C4-2B (cell line): ENCODE results near the gene DLGAP1.
A peak's percentile ranks its signal among the peaks of the same experiment; 100 is the strongest.

Experiments used
- H3K27ac ChIP-seq: fragments of 450-650 bp; 2 replicates; pipeline ENCODE4 v1.5.1; 2017
- ZFX ChIP-seq: fragments of 450-650 bp; IDR thresholded peaks from 2 replicates; pipeline ENCODE4 v1.6.1; 2017
- TF ChIP-seq, protein P1 (sequence below): fragments of 450-650 bp; conservative IDR thresholded peaks from 2 replicates; pipeline ENCODE4 v1.5.1; 2017; ENCODE audit warnings: mild to moderate bottlenecking

Gene DLGAP1

DNA sequence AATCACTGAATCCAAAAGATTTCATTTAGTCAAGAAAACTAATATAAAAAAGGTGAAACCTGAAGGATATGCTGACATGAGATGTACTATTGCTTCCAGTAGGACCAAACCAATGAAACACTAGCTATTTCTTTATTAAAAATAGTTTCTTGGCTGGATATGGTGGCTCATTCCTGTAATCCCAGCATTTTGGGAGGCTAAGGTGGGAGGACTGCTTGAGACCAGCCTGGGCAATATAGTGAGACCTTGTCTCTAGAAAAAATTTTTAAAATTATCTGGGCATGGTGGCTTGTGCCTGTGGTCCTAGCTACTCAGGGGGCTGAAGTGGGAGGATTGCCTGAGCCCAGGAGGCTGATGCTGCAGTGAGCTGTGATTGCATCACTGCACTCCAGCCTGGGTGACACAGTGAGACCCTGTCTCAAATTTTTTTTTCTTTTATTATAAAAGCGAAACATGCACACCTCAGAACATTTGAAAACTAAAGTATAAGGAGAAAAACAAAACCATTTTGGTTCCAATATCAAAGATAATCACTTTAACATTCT lies 738.9 kb downstream of the DLGAP1 start:
- TF ChIP-seq ZFX: no peak
- TF ChIP-seq, protein P1, sequence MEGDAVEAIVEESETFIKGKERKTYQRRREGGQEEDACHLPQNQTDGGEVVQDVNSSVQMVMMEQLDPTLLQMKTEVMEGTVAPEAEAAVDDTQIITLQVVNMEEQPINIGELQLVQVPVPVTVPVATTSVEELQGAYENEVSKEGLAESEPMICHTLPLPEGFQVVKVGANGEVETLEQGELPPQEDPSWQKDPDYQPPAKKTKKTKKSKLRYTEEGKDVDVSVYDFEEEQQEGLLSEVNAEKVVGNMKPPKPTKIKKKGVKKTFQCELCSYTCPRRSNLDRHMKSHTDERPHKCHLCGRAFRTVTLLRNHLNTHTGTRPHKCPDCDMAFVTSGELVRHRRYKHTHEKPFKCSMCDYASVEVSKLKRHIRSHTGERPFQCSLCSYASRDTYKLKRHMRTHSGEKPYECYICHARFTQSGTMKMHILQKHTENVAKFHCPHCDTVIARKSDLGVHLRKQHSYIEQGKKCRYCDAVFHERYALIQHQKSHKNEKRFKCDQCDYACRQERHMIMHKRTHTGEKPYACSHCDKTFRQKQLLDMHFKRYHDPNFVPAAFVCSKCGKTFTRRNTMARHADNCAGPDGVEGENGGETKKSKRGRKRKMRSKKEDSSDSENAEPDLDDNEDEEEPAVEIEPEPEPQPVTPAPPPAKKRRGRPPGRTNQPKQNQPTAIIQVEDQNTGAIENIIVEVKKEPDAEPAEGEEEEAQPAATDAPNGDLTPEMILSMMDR: no peak
- H3K27ac ChIP-seq: no peak overlapping the region

DNA sequence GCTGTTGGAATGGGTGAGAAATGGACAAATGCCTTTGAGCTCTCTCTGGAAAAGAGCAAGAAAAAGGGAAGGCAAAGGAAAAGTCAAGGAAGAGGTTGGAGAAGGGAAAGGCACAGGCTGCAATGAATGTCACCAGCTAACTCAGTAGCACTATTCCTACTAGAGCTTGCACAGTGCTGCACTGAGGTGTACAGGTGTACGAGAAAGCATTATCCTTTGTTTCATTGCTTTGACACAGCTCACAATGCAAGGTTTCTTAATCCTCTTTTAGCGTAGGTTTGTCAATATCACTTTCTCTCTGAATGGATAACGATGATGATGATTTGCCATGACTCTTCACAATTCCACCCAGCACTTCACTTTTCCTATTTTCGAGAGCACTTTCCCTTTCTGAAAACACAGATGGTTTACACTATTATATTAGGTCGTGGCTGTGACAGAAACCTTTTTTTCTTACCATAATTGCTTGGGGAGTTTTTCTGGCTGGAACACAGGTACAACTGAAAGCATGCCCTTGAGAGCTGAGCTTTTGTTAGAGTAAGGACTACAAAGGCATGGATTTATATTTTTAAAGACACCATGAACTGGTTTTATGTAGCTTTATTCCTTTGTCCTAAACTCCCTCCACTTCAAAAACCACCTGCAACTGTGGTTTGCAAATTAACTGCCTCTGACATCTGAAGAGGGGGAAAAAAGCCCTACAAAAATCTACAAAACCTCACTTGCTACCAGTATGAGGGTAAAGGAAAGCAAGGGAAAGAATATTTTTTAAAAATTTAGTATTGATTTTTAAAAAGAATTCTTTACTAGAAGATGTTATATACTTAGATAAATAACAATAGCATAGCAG lies 739.7 kb downstream of the DLGAP1 start:
- no peak overlapping the region for H3K27ac ChIP-seq
- TF ChIP-seq, protein P1: no peak
- no peak for TF ChIP-seq ZFX

DNA sequence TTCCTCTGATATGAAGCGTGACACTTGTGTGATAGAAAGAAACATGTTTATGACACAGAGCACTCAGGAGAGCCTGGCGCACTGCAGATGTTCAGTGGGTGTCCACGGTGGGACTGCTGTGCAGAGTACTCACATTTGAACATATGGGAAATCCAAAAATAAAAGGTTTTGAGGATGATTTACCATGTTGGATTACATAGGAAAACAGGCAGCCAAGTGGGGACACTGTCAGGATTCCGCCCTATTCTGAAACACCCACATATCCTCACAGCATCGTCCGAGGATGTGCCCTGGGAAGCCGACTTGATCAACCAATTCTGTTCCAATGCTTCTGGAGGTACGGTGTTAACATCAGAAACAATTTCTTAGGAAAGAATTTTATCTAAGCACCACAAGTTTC lies 741.4 kb downstream of the DLGAP1 start:
- TF ChIP-seq, protein P1: no peak
- no peak for TF ChIP-seq ZFX
- H3K27ac ChIP-seq: no peak overlapping the region

DNA sequence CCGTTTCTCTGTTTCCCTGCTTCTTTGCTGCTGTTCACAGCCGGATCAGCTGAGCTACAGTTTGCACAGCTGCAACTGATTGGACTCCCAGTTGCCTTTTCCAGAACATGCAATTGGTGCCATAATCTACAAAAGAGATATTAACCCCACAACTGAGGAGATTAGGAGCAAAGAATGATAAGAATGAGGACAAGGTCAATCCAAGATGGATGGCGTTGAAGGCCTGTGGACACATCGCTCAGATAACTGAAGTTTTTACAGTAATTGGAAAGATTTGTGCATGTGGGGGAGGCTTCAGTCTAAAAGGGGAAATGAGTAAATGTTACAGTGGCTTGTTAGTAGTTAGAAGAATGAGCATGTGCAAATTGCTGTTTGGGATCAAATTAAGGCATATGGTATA lies 741.9 kb downstream of the DLGAP1 start:
- TF ChIP-seq, protein P1: no peak
- no peak for TF ChIP-seq ZFX
- H3K27ac ChIP-seq: no peak overlapping the region

DNA sequence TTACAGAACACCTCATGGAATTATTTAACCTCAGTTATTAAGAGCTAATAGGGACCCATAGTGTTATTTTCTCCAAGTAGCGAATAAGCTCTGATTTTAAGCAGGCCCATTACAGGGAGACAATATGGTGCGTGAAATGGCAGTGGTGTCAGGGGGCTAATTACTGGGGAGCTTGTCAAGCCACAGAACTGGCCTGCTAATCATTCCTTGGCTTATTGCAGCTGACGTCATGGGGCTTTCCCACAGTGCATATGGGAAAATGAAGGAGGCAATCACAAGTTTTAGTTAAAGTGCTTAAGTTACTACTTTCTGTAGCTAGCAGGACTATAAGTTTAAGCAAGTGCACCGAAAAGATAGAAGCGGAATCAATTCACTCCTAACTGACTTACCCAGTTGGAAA lies 742.6 kb downstream of the DLGAP1 start:
- H3K27ac ChIP-seq: no peak overlapping the region
- TF ChIP-seq, protein P1: no peak
- TF ChIP-seq ZFX: no peak

DNA sequence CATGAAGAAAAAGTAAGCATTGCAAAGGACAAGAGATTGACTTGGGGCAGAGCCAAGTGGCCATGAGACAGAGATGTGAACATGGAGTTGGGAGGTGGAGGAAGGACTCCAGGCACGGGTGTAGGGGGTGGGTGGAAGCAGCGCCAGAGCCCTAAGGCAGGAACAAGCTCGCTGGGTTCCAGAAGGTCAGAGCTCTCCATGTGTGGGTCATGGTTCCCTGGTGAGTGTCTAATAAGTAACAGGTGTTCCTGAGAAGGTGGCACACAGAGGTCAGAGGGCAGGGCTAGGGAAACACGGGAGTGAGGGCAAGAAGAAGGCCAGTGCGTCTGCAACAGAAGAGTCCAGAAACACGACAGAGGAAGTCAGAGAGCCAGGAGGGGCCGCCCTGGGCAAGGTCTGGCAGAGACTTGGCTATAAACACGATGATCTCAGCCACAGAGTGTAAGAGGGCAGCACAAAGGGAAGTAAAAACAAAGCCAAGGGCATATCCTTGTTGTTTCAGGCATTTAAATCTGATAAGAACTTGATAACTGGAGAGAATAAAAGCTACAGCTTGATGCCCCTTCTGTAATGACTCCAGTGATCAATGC lies 744.3 kb downstream of the DLGAP1 start:
- H3K27ac ChIP-seq: peak overlapping the region; percentile 24
- TF ChIP-seq, protein P1: peak; percentile 8; the same call in 1 of the 2 replicates
- TF ChIP-seq ZFX: no peak

DNA sequence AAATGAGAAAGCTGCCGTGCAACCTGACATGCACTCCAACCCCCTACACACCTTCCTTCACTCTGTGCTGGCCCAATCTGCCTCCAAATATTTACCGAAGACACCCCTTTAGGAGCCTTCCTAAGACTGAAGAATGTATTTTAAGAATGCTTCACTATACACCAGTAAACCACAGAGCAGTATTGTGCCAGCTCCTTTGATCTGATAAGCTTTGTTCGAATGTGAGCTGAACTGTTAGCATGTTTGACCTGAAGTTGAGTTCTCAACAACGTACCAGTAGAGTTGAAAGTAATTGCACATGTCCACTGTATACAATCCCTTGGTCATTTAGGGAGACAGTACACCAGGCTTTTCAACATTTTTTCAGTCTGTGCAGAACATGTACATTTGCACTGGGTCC lies 745.9 kb downstream of the DLGAP1 start:
- H3K27ac ChIP-seq: no peak overlapping the region
- no peak for TF ChIP-seq ZFX
- TF ChIP-seq, protein P1: no peak
